HG03342 (cell line): ENCODE measurements around the gene OCRL.

ENCODE experiments used
- ATAC-seq: cut with Tn5 transposase; IDR thresholded peaks from one replicate; pipeline ENCODE4 v1.9.1; 2021; ENCODE audit warnings: mild to moderate bottlenecking, moderate library complexity; ENCODE audit not compliant: unreplicated experiment

Gene OCRL

GRCh38 chrX:129585167-129585566 is 45.1 kb downstream of the OCRL start:
- no peak for ATAC-seq

GRCh38 chrX:129585691-129586090 is 45.6 kb downstream of the OCRL start:
- no peak for ATAC-seq

GRCh38 chrX:129586446-129586845 is 46.4 kb downstream of the OCRL start:
- ATAC-seq, result no peak

GRCh38 chrX:129590596-129590995 is 50.5 kb downstream of the OCRL start:
- ATAC-seq, result no peak

- ATAC-seq, result no peak
Measured at GRCh38 chrX:129593137-129593536, 53.1 kb downstream of the OCRL start.

GRCh38 chrX:129594781-129595180 is 54.7 kb downstream of the OCRL start:
- no peak for ATAC-seq

- no peak for ATAC-seq
Measured at GRCh38 chrX:129596077-129596476, 56.0 kb downstream of the OCRL start.

GRCh38 chrX:129597905-129598304 is 57.8 kb downstream of the OCRL start:
- ATAC-seq, result no peak

GRCh38 chrX:129599499-129599898 is 59.4 kb downstream of the OCRL start:
- no peak for ATAC-seq

GRCh38 chrX:129599996-129600395 is 59.9 kb downstream of the OCRL start:
- no peak for ATAC-seq

GRCh38 chrX:129600981-129601424 is 60.9 kb downstream of the OCRL start:
- ATAC-seq, result peak; percentile 51

- ATAC-seq, result peak; percentile 42
Measured at GRCh38 chrX:129606918-129607317, 66.9 kb downstream of the OCRL start.

GRCh38 chrX:129608496-129608895 is 68.4 kb downstream of the OCRL start:
- no peak for ATAC-seq

- ATAC-seq, result no peak
Measured at GRCh38 chrX:129609395-129609794, 69.3 kb downstream of the OCRL start.

GRCh38 chrX:129612396-129612795 is 72.3 kb downstream of the OCRL start:
- ATAC-seq, result no peak

GRCh38 chrX:129613596-129613995 is 73.5 kb downstream of the OCRL start:
- peak; percentile 58 for ATAC-seq

- no peak for ATAC-seq
Measured at GRCh38 chrX:129614481-129615255, 74.6 kb downstream of the OCRL start.

GRCh38 chrX:129617420-129617819 is 77.4 kb downstream of the OCRL start:
- ATAC-seq, result no peak

GRCh38 chrX:129618997-129619396 is 78.9 kb downstream of the OCRL start:
- no peak for ATAC-seq

GRCh38 chrX:129622757-129623301 is 82.8 kb downstream of the OCRL start:
- ATAC-seq, result no peak

GRCh38 chrX:129626026-129626425 is 86.0 kb downstream of the OCRL start:
- ATAC-seq, result no peak

- ATAC-seq, result no peak
Measured at GRCh38 chrX:129629837-129630236, 89.8 kb downstream of the OCRL start.

GRCh38 chrX:129631849-129632248 is 91.8 kb downstream of the OCRL start:
- ATAC-seq, result no peak
